Suppressor macrophage (primary cell): ENCODE data around the gene RTP5.
"Not testable (repeated sequence)": the region's sequence is repeated elsewhere in the genome, so short reads cannot be mapped to it uniquely, and the experiment has no call there.

Experiments
- DNase-seq, 4 experiments: peaks; one replicate each; pipeline ENCODE4 v3.0.0-alpha.2; 2020 to 2022
- total RNA-seq, 17 experiments: gene quantifications; one replicate each; lab custom pipeline; 2026; ENCODE audit warnings: mixed read lengths in 6 of 17, inconsistent platforms in 3 of 17; lab: John Stamatoyannopoulos, UW

Gene RTP5
- total RNA-seq: 0 to 0.77 (median 0) reads per million in 17 experiments

GRCh38 chr2:241869087-241869961, at the start of gene RTP5:
RTP5 (plus strand) TSS chr2:241869729; CDS start chr2:241869757, 28 bp downstream.
- DNase-seq: no peak

- DNase-seq: not testable (repeated sequence)
Measured at GRCh38 chr2:241819947-241820624, 49.4 kb upstream of the RTP5 start.

DNA sequence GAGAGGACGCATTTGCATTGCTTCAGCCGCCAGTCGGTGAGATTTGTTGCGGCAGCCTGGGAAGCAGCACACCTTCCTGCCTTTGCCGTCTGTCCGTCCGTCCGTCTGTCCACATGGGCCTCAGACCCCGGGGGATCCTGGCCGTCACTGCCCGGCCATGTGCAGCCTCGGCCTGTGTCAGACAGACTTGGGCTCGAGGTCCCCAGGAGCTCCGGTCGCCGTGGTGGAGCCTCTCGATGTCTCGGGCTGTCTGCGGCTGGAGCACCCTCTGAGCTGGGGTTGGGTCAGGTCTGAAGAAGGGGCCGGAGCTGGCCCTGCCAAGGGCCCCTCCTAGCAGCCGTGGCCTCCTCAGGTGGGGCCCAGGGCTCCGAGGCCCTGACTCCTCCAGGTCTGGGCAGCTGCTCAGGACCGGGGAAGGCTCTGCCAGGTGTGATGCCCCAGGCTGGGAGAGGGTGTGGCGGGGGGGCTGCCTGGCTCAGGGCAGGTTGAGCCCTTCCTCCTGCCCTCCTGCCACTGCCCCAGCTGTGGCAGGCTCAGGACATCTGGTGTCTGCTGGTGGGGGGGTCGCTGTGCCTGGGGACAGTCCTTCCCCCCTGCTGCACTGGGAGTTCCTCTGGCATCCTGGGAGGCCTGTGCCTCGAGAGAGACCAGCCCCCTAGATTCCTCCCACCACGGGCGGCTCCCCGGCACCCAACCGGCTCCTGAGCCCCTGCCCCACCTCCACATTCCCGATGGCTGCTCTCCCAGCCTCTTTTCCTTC, 48.7 kb upstream of the RTP5 start:
- DNase-seq: no peak

- no peak for DNase-seq
Measured at GRCh38 chr2:241821460-241822263, 47.9 kb upstream of the RTP5 start.

DNA sequence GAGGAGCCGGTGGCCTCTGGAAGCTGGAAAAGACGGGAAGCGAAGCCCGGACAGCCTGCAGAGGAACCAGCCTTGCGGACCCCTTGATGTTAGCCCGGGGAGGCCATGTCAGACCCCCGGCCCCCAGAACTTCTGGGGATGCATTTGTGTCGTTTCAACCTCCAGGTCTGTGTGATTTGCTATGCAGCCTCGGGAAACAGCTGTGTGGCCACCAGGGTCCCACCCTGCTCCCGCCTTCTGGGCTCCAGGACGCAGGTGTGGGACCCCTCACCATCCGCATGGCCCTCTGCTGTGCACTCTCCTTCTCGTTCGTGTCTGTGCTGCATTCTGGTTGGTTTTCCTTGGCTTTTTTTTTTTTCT, 47.3 kb upstream of the RTP5 start:
- DNase-seq: no peak

DNA sequence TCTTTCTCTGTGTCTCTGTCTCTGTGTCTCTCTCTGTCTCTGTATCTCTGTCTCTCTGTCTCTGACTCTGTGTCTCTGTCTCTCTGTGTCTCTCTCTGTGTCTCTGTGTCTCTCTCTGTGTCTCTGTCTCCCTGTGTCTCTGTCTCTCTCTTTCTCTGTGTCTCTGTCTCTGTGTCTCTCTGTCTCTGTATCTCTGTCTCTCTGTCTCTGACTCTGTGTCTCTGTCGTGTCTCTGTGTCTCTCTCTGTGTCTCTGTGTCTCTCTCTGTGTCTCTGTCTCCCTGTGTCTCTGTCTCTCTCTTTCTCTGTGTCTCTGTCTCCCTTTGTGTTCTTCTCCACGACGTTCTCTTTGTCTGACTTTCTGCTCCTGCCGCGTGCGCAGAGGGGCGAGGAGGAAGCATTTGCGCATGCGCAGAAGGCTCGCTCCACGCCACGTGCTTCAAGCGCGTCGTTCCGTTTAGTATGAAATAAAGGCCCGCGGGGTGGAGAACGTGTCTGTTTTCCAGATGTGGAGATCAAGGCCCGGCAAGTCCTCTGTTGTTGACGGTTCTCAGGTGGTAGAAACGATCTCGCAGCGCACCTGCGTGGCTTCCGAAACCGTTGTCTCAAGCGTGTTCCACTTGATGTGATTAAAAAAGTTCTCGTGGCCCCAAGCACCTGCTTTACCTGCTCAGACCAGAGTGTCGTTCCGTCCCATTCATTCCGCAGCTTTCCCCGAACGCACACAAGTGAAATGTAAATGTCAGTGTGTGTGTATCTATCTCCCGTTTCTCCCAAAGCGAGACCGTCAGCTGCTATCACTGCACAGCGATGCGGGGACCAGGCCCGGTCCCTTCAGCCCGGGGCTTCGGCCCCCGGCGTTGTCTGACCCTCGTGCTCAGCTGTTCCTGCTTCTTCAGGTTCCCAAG, 45.7 kb upstream of the RTP5 start:
- DNase-seq: peak in 1 of 4 experiments; percentile 1

GRCh38 chr2:241827394-241827793, 42.1 kb upstream of the RTP5 start:
- DNase-seq: no peak

DNA sequence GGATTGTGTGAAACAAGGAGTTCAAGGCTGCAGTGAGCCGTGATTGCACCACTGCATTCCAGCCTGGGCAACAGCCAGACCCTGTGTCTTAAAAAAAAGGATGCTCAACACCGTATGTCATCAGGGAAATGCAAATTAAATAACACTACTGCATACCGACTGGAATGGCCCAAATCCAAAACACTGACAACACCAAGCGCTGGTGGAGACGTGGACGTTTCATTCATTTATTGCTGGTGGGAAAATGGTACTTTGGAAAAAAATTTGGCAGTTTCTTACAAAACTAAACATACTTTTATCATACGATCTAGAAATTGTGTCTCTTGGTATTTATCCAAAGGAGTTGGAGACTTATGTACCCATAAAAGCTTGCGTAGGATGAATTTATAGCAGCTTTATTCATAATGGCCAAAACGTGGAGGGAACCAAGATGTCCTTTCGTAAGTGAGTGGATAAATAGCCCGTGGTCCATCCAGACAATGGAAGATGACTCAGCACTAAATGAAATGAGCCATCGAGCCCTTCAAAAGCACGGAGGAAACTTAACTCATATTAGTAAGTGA, 36.3 kb upstream of the RTP5 start:
- no peak for DNase-seq

DNA sequence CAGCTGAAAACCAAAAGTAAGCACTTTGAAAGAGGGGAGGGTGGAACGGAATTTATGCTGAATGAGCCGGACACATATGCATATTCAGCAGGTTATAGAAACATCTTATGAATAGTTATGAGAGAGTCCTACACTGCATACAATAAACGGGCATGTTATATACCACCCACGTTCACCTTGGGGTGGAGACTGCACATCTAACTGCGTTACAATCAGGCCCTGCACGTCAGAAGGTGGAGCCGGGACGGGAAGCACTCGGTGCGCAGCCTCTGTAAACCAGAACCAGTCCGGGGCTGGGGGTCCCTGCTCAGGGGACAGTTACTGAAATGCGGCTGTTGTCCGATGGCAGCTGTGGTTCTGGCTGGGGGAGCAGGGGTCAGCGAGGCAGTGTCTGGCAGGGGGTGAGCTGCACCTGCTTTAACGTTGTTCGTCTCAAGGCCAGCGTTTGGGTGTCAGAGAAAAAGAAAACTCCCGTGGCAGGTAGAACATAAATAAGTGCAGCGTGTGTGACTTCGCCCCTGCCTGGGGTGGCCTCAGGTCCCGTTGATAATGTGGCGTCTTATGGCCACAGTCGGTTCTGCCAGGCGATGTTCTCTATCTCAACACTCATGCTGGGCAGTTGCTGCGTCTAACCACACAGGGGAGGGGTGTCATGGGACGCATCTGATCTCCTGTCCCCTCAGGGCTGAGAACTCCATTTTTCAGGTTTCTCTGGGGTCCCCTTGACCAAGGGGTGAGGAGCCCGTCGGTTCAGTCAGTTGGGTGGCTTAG, 35.6 kb upstream of the RTP5 start:
- not testable (repeated sequence) for DNase-seq

DNA sequence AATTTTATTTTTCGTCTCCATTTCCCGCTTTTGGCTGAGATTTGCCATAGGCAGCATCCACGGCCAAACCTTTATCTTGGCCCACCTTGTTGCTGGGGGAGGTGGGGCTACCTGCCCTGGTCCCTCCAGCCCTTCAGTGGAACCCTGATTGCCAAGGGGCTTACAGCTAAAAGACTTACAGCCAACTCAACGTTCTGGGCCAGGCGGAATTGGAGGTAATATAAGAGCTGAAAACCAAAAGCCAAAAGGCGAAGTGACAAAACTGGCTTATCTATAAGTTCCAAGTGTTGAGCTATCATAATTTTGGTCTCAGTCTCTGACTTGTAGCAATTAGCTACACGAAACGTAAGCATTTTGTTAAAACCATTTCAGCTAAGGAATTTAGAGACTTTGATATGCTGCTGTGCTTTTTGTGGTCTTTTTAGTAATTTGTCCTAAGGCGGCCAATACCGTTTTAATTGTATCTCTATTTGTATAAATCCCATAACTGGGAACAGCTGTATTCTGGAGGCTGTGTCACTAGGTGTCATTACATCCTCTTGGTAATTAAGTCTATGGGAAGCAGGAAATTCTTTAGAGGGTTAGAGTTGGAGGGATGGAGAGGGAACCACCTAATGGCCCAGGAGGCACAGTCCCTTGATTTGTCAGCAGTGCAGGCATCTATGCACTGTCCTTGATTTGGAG, 34.9 kb upstream of the RTP5 start:
- DNase-seq: no peak

- DNase-seq: no peak
Measured at GRCh38 chr2:241835611-241836010, 33.9 kb upstream of the RTP5 start.

GRCh38 chr2:241836292-241836691, 33.2 kb upstream of the RTP5 start:
- DNase-seq: no peak

DNA sequence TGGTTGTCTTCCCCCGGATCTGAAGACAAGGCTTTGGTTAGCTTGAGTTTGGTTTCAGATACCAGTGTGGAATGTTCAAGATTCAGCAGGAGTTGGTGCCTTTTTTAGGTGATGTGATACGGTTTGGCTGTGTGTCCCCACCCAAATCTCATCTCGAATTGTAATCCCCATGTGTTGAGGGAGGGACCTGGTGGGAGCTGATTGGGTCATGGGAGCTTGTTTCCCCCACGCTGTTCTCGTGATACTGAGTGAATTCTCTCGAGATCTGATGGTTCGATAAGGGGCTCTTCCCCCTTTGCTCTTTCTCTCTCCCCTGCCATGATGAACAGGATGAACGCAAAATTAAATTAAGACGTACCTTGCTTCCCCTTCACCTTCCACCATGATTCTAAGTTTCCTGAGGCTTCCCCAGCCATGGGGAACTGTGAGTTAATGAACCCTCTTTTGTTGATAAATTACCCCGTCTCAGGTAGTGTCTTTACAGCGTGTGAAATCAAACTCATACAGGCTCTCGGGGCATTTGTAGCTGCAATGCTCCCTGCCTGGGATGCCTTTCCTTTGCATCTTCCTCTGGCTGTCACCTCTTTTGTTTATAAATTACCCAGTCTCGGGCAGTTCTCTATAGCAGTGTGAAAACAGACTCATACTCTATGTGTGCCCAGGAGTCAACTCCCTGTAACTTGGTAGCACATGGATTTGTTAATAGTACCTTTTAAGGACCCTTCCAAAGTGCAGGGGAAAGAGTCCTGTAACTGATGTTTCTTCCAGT, 32.1 kb upstream of the RTP5 start:
- DNase-seq: no peak

GRCh38 chr2:241841181-241842066, 28.1 kb upstream of the RTP5 start:
- DNase-seq: no peak

DNA sequence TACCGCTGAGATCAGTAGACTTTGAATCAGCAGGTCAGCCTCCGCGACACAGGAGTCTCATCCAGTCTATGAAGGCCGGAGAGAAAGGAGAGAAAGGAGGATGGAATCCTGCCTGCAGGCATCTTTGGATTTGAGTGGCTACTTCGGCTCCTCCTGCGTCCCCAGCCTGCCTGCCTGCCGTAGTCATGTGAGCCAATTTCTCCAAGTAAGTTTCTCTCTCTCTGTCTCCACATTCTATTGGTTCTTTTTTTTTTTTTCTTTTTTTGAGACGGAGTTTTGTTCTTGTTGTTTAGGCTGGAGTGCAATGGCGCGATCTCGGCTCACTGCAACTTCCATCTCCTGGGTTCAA, 27.5 kb upstream of the RTP5 start:
- no peak for DNase-seq

DNA sequence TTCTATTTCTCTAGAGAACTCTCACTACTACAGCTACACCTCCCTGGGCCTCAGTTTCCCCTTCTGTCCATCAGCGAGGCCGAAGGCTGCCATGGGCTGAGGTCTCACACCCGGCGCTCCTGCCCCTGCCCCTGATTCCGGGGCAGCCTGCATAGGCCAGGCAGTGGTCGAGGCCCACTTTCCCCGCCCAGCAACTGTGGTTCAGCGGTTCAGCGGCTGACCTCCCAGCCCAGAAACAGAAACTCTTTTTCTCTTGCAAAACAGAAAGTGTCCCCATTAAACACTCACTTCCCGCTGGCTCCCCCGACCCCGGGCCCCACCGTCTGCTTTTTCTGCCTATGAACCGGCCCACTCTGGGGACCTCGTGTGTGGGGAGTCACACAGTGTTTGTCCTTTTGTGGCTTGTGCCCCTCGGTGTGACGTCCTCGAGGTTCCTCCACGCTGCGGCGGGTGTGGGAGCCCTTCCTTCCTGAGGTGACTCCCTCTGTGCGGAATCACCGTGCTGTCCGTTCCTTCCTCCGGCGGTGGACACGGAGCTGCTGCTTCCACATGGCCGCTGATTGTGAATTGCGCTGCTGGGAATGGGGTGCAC, 26.8 kb upstream of the RTP5 start:
- DNase-seq: peak; percentile 85 to 97 (median 92)
